H1 (cell line): ENCODE results near the gene MS4A15. TPM values are rescaled to one million over a fixed set of nuclear protein-coding genes. Genes with fewer than 3 reads are reported as not detected.

Experiments
- CTCF ChIA-PET: fragments of 300-600 bp; sonication (Branson Sonifier 250); formaldehyde crosslinking; loops from one replicate; lab custom pipeline; 2021; ENCODE audit not compliant: partially characterized antibody; lab: Charles Lee
- POLR2A ChIA-PET: fragments of 300-600 bp; sonication (Branson Sonifier 250); formaldehyde crosslinking; loops from one replicate; lab custom pipeline; 2021; ENCODE audit warnings: inconsistent platforms; ENCODE audit not compliant: partially characterized antibody; lab: Charles Lee
- DNase-seq, 2 experiments: peaks; one replicate each; pipeline versions ENCODE4 v3.0.0 to v3.0.0-alpha.2; 2010 to 2022; ENCODE audit warnings: low spot score in 2 of 2, low read depth in 1 of 2, mixed read lengths in 1 of 2
- FAIRE-seq: peaks from 2 replicates; lab custom pipeline; 2011; peaks lifted over from hg19 to GRCh38; lab: Jason Lieb, UNC
- H2AFZ ChIP-seq: 2 replicates; pipeline ENCODE4 v1.8.1; 2012; ENCODE audit warnings: low read length, inconsistent platforms
- H2AK5ac ChIP-seq: 2 replicates; pipeline ENCODE4 v1.6.1; 2013; ENCODE audit warnings: low read depth, low read length
- H2BK120ac ChIP-seq: replicated peaks from 2 replicates; pipeline ENCODE3; 2013; ENCODE audit warnings: low read depth, low read length, inconsistent platforms
- H2BK12ac ChIP-seq: 2 replicates; pipeline ENCODE4 v1.6.1; 2013; ENCODE audit warnings: low read depth, low read length
- H2BK15ac ChIP-seq: 2 replicates; pipeline ENCODE4 v1.6.1; 2013; ENCODE audit warnings: low read length
- H2BK20ac ChIP-seq: 2 replicates; pipeline ENCODE4 v1.6.1; 2013; ENCODE audit warnings: low read length
- H2BK5ac ChIP-seq: 2 replicates; pipeline ENCODE4 v1.6.1; 2013; ENCODE audit warnings: low read depth, low read length
- H3K14ac ChIP-seq: 2 replicates; pipeline ENCODE4 v1.6.1; 2013; ENCODE audit warnings: inconsistent platforms; ENCODE audit not compliant: insufficient read length
- H3K18ac ChIP-seq: 2 replicates; pipeline ENCODE4 v1.6.1; 2013; ENCODE audit warnings: low read length; ENCODE audit errors: extremely low read depth
- H3K23ac ChIP-seq: 2 replicates; pipeline ENCODE4 v1.6.1; 2013; ENCODE audit warnings: inconsistent platforms; ENCODE audit not compliant: insufficient read length
- H3K23me2 ChIP-seq: 2 replicates; pipeline ENCODE4 v1.6.1; 2013; ENCODE audit warnings: low read depth, low read length
- H3K27ac ChIP-seq: 2 replicates; pipeline ENCODE4 v1.6.1; 2011; ENCODE audit warnings: low read depth, low read length, inconsistent platforms
- H3K27me3 ChIP-seq, 4 experiments: replicated peaks in 1 of 4; 1 replicate in 1 of 4; 2 replicates in 3 of 4; pipeline versions ENCODE4 v1.6.1 to v1.8.1; 2011 to 2013; ENCODE audit warnings: low read length in 3 of 4, mild to moderate bottlenecking in 3 of 4, inconsistent platforms in 2 of 4, mixed read lengths in 2 of 4, moderate library complexity in 1 of 4; ENCODE audit not compliant: control insufficient read depth in 3 of 4, insufficient read depth in 3 of 4; ENCODE audit errors: extremely low read depth in 1 of 4
- H3K36me3 ChIP-seq, 4 experiments: 2 replicates each; pipeline versions ENCODE4 v1.6.1 to v1.8.1; 2011 to 2013; ENCODE audit warnings: mild to moderate bottlenecking in 4 of 4, low read length in 3 of 4, moderate library complexity in 2 of 4, control low read depth in 1 of 4, inconsistent platforms in 1 of 4; ENCODE audit not compliant: insufficient read depth in 4 of 4, control insufficient read depth in 2 of 4
- H3K4ac ChIP-seq: replicated peaks from 2 replicates; pipeline ENCODE3; 2013; ENCODE audit warnings: low read length, low read depth, mixed read lengths, inconsistent platforms; ENCODE audit not compliant: insufficient read length
- H3K4me1 ChIP-seq, 4 experiments: replicated peaks in 1 of 4; 1 replicate in 1 of 4; 2 replicates in 3 of 4; pipeline versions ENCODE4 v1.6.1 to v1.8.1; 2011 to 2013; ENCODE audit warnings: low read length in 3 of 4, inconsistent platforms in 2 of 4, mixed read lengths in 1 of 4; ENCODE audit not compliant: insufficient read depth in 4 of 4, control insufficient read depth in 3 of 4
- H3K4me2 ChIP-seq, 2 experiments: 2 replicates each; pipeline versions ENCODE4 v1.6.1 to v1.8.1; 2011 to 2013; ENCODE audit warnings: low read depth in 2 of 2, low read length in 2 of 2, control low read depth in 1 of 2, inconsistent platforms in 1 of 2, mild to moderate bottlenecking in 1 of 2; ENCODE audit not compliant: insufficient read depth in 1 of 2
- H3K4me3 ChIP-seq, 4 experiments: fragments of 200-600, 300-600 bp in 1 of 4; sonication (generic), shearing (Covaris generic), sonication (Bioruptor Twin) in 1 of 4; 2 replicates each; pipeline versions ENCODE4 v1.5.1 to v1.8.1; 2011 to 2016; ENCODE audit warnings: low read length in 4 of 4, low read depth in 3 of 4, control low read depth in 2 of 4, inconsistent platforms in 2 of 4, mild to moderate bottlenecking in 2 of 4, mixed read lengths in 1 of 4, moderate library complexity in 1 of 4; ENCODE audit not compliant: insufficient read depth in 2 of 4; ENCODE audit errors: extremely low read depth in 1 of 4
- H3K56ac ChIP-seq: replicated peaks from 2 replicates; pipeline ENCODE3; 2013; ENCODE audit warnings: low read depth, mild to moderate bottlenecking, mixed read lengths, low read length, inconsistent platforms; ENCODE audit not compliant: insufficient read length
- H3K79me1 ChIP-seq: 2 replicates; pipeline ENCODE4 v1.6.1; 2013; ENCODE audit warnings: low read depth, low read length, control low read depth
- H3K79me2 ChIP-seq, 2 experiments: 2 replicates each; pipeline versions ENCODE4 v1.6.1 to v1.8.1; 2012 to 2013; ENCODE audit warnings: low read length in 2 of 2, mild to moderate bottlenecking in 2 of 2, inconsistent platforms in 1 of 2; ENCODE audit not compliant: insufficient read depth in 2 of 2, control insufficient read depth in 1 of 2
- H3K9ac ChIP-seq, 4 experiments: replicated peaks in 1 of 4; 1 replicate in 1 of 4; 2 replicates in 3 of 4; pipeline versions ENCODE4 v1.6.1 to v1.8.1; 2011 to 2013; ENCODE audit warnings: low read depth in 3 of 4, low read length in 3 of 4, control low read depth in 2 of 4, mild to moderate bottlenecking in 2 of 4, moderate library complexity in 2 of 4, inconsistent platforms in 1 of 4; ENCODE audit errors: extremely low read depth in 1 of 4
- H3K9me3 ChIP-seq, 2 experiments: 2 replicates each; pipeline versions ENCODE4 v1.6.1 to v1.8.1; 2012 to 2013; ENCODE audit warnings: mild to moderate bottlenecking in 2 of 2, moderate library complexity in 2 of 2, control low read depth in 1 of 2, inconsistent platforms in 1 of 2, low read depth in 1 of 2, low read length in 1 of 2, mixed read lengths in 1 of 2; ENCODE audit not compliant: insufficient read depth in 2 of 2
- H4K20me1 ChIP-seq, 2 experiments: replicated peaks in 1 of 2; 2 replicates each; pipeline versions ENCODE3 to v1.8.1; 2011 to 2013; ENCODE audit warnings: inconsistent platforms in 2 of 2, low read length in 2 of 2, mild to moderate bottlenecking in 1 of 2; ENCODE audit not compliant: insufficient read depth in 2 of 2, control insufficient read depth in 1 of 2
- H4K5ac ChIP-seq: 2 replicates; pipeline ENCODE4 v1.6.1; 2013; ENCODE audit warnings: low read length, low read depth, mixed read lengths, inconsistent platforms; ENCODE audit not compliant: insufficient read length
- H4K8ac ChIP-seq: 2 replicates; pipeline ENCODE4 v1.8.0; 2013; ENCODE audit warnings: mild to moderate bottlenecking, moderate library complexity, low read length, inconsistent platforms; ENCODE audit not compliant: insufficient read depth; ENCODE audit errors: extremely low read depth
- H4K91ac ChIP-seq: replicated peaks from 2 replicates; pipeline ENCODE3; 2013; ENCODE audit warnings: low read length, mixed read lengths, inconsistent platforms; ENCODE audit not compliant: insufficient read length
- CTBP2 ChIP-seq: IDR thresholded peaks from 2 replicates; pipeline ENCODE4 v1.7.0; 2011; ENCODE audit warnings: borderline replicate concordance, mild to moderate bottlenecking, moderate library complexity, mixed read lengths, low read length; ENCODE audit not compliant: insufficient read depth, insufficient read length
- RAD21 ChIP-seq, 2 experiments: IDR thresholded peaks in 1 of 2; conservative IDR thresholded peaks in 1 of 2; 2 replicates each; pipeline ENCODE4 v1.6.1; 2011; ENCODE audit warnings: low read depth in 2 of 2, low read length in 2 of 2, improper control_type of control experiment in 1 of 2, inconsistent platforms in 1 of 2, mild to moderate bottlenecking in 1 of 2, moderate library complexity in 1 of 2
- WGBS, 2 experiments: shearing (Covaris generic) in 1 of 2; methylation state at CpG; one replicate each; pipeline versions ENCODE4 v1.1.6 to v1.1.7; 2013 to 2015; ENCODE audit warnings: low lambda C conversion rate in 2 of 2, mixed read lengths in 2 of 2, inconsistent platforms in 1 of 2, low coverage in 1 of 2, missing lambda C conversion rate in 1 of 2; ENCODE audit not compliant: insufficient replicate concordance in 2 of 2, insufficient coverage in 1 of 2, insufficient read length in 1 of 2; ENCODE audit errors: extremely low coverage in 1 of 2, missing lambda C conversion rate in 1 of 2; 5-methylcytosine and 5-hydroxymethylcytosine counted together
- polyA plus RNA-seq, 7 experiments: library from polyadenylated mRNA; depleted of rRNA in 3 of 7; stranded (reverse) in 5 of 7; unstranded in 2 of 7; fragments of >200 nt in 5 of 7; fragments of 200-250 nt in 2 of 7; gene quantifications; 1 replicate in 5 of 7; 2 replicates in 1 of 7; 4 replicates in 1 of 7; pipeline versions ENCODE4 v1.2.1 to v1.2.3, GENCODE V29; 2011 to 2013; ENCODE audit warnings: missing spikeins in 2 of 7, mixed read lengths in 2 of 7
- total RNA-seq: library from RNA; stranded (reverse); fragmentation: NEBNext Ultra II Directional; extraction: Animal tissue kit (Norgen Biotek cat#: 25700); gene quantifications from 2 replicates; pipeline ENCODE4 v1.2.1, GENCODE V29; 2021

The MS4A15 gene
- total and polyA plus RNA-seq, 2 of the 8 experiments (the other 6 are each of a cell fraction or from before 2014, with no cell fraction given) = 0.15 to 0.17 TPM

- Histone ChIP-seq H3K4me1 (no peaks in the 10 kb centered on the region), H3K14ac (no peak overlapping the region), H2BK12ac (no peak overlapping the region), H3K36me3 (no peaks in the 10 kb centered on the region), H3K9me3 (no peaks in the 10 kb centered on the region), H4K5ac (no peak overlapping the region), H3K27ac (no peak overlapping the region), H3K23ac (no peak overlapping the region), H3K18ac (no peak overlapping the region), H2BK5ac (no peak overlapping the region), H4K91ac (no peak overlapping the region), H2BK120ac (no peak overlapping the region), H2AFZ (no peak overlapping the region), H2BK20ac (no peak overlapping the region), H3K23me2 (no peaks in the 10 kb centered on the region), H4K8ac (no peak overlapping the region), H3K79me2 (no peaks in the 10 kb centered on the region), H3K79me1 (no peaks in the 10 kb centered on the region), H3K9ac (no peak overlapping the region), H3K4me2 (no peak overlapping the region), H3K4me3 (no peak overlapping the region), H4K20me1 (peaks cover 0 to 4% of the 10 kb centered on the region in 2 experiments), H3K56ac (no peak overlapping the region), H2BK15ac (no peak overlapping the region), H3K4ac (no peak overlapping the region), H2AK5ac (no peak overlapping the region), H3K27me3 (no peaks in the 10 kb centered on the region)
- CTCF ChIA-PET = interaction anchor here (2.3 kb wide), 1 partner anchor 12 kb away, joined by 13 read pairs; no protein-coding TSS in a partner anchor
- DNase-seq (no peak), FAIRE-seq (no peak)
- 71% methylated on average over 3 of the region's 3 CpGs; no CpG with 5 or more reads in 1 of the 2 experiments for WGBS, 2 experiments
- POLR2A ChIA-PET = no interaction called here
- no peak for TF ChIP-seq CTBP2
- TF ChIP-seq RAD21 (IDR thresholded peaks at IDR 0.05 in 1 of 2, conservative IDR thresholded peaks at IDR 0.05 in 1 of 2; ENCODE audit: low read depth in 2 of 2, low read length in 2 of 2) = no peak
Observed at GRCh38 chr11:60750911-60751310, 5.8 kb upstream of the MS4A15 start.
